ENCODE measurements around the gene ADAMTSL2.

ADAMTSL2 gene

GRCh38 chr9:133545494-133546286, 11.2 kb downstream of the ADAMTSL2 start:
- TF ChIP-seq, protein P1, sequence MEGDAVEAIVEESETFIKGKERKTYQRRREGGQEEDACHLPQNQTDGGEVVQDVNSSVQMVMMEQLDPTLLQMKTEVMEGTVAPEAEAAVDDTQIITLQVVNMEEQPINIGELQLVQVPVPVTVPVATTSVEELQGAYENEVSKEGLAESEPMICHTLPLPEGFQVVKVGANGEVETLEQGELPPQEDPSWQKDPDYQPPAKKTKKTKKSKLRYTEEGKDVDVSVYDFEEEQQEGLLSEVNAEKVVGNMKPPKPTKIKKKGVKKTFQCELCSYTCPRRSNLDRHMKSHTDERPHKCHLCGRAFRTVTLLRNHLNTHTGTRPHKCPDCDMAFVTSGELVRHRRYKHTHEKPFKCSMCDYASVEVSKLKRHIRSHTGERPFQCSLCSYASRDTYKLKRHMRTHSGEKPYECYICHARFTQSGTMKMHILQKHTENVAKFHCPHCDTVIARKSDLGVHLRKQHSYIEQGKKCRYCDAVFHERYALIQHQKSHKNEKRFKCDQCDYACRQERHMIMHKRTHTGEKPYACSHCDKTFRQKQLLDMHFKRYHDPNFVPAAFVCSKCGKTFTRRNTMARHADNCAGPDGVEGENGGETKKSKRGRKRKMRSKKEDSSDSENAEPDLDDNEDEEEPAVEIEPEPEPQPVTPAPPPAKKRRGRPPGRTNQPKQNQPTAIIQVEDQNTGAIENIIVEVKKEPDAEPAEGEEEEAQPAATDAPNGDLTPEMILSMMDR (IDR thresholded peaks at IDR 0.05; ENCODE audit: extremely low read depth, insufficient read depth, missing control alignments): no peak
- in situ Hi-C loops (cut with MboI; ENCODE audit: low pct_unique_long_range_greater_than_20kb, low sequenced_read_pairs, unreplicated experiment): loop anchor here (25.0 kb wide), 2 partner anchors 192 to 467 kb away; partner anchors contain the start of gene SARDH
- DNase-seq (ENCODE audit: low spot score): no peak

- in situ Hi-C loops (cut with MboI; ENCODE audit: low pct_unique_long_range_greater_than_20kb, low sequenced_read_pairs, unreplicated experiment): loop anchor here (25.0 kb wide), 2 partner anchors 191 to 466 kb away; partner anchors contain the start of gene SARDH
- TF ChIP-seq, protein P1 (IDR thresholded peaks at IDR 0.05; ENCODE audit: extremely low read depth, insufficient read depth, missing control alignments): no peak
- DNase-seq (ENCODE audit: low spot score): no peak
Measured at GRCh38 chr9:133546287-133546680, 11.8 kb downstream of the ADAMTSL2 start.

- no peak for DNase-seq (ENCODE audit: low spot score)
- in situ Hi-C loops (cut with MboI; ENCODE audit: low pct_unique_long_range_greater_than_20kb, low sequenced_read_pairs, unreplicated experiment): loop anchor here (25.0 kb wide), 2 partner anchors 190 to 465 kb away; partner anchors contain the start of gene SARDH
- TF ChIP-seq, protein P1 (IDR thresholded peaks at IDR 0.05; ENCODE audit: extremely low read depth, insufficient read depth, missing control alignments): no peak
Measured at GRCh38 chr9:133547116-133547515, 12.6 kb downstream of the ADAMTSL2 start.

DNA sequence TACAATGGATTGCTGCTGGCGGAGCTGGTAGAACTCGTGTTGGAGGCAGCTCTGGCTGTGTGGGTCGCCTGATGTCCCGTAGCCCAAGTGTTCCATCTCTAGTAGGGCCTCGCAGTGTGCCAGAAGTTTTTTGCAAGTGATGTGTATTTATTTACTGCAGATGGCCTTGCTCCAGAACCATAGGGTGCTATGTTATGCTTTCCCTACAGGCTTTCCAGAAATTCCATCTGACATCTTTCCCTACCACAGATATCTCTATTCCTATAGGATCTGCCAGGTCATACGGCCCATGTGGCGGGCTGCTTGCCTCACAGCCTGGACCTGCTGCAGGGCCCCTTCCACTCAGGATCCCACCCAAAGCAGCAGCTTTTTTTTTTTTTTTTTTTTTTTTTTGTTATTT, 16.9 kb downstream of the ADAMTSL2 start:
- DNase-seq (ENCODE audit: low spot score): no peak
- in situ Hi-C loops (cut with MboI; ENCODE audit: low pct_unique_long_range_greater_than_20kb, low sequenced_read_pairs, unreplicated experiment): no loop called here
- TF ChIP-seq, protein P1 (IDR thresholded peaks at IDR 0.05; ENCODE audit: extremely low read depth, insufficient read depth, missing control alignments): no peak

DNA sequence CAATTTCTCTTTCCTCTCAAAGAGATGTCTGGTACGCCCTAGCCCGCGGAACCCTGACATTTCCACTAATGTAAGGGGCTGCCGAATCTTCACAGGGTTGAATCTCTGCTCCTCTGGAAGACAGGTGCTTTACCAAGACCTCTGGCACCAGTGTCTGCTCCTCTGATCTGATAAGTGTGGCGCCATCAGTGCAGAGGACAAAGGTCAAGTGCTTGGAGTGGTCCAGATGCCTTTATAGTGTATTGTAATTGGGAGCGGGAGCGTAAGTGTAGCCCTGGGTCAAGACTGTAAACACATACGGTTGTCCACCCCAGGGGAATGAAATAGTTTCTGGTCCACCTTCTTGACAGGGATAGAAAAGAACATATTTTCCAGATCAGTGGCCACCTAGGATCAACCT, 17.7 kb downstream of the ADAMTSL2 start:
- no peak for DNase-seq (ENCODE audit: low spot score)
- in situ Hi-C loops (cut with MboI; ENCODE audit: low pct_unique_long_range_greater_than_20kb, low sequenced_read_pairs, unreplicated experiment): no loop called here
- TF ChIP-seq, protein P1 (IDR thresholded peaks at IDR 0.05; ENCODE audit: extremely low read depth, insufficient read depth, missing control alignments): no peak

DNA sequence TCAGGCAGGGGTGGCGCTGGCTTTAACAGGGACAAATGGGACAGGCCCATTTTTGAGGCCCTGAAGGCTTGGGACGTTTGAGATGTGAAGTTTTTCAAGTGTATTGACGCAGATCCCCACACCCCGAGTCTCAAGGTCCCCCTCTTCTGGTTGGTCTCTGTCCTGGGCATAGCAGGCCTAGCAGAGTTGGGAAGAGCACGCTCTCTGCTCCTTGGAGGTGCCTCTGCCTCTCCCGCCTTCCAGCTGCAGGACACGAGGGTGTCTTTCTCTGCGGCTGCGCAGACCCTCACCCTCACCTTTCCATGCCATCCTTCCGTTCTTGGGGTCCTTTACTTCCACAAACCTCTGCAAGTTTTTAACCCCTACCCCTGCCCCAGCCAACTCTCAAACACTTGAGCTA, 18.6 kb downstream of the ADAMTSL2 start:
- TF ChIP-seq, protein P1 (IDR thresholded peaks at IDR 0.05; ENCODE audit: extremely low read depth, insufficient read depth, missing control alignments): no peak
- no peak for DNase-seq (ENCODE audit: low spot score)
- in situ Hi-C loops (cut with MboI; ENCODE audit: low pct_unique_long_range_greater_than_20kb, low sequenced_read_pairs, unreplicated experiment): no loop called here
